AG09319 (cell line): Measurements from ENCODE around the gene ACKR1.

Experiments used
- DNase-seq: peaks from one replicate; pipeline ENCODE4 v3.0.0-alpha.2; 2010; ENCODE audit warnings: low read depth; ENCODE audit errors: extremely low read depth
- CTCF ChIP-seq: IDR thresholded peaks from 2 replicates; pipeline ENCODE4 v1.5.1; 2011; ENCODE audit warnings: low read depth, mild to moderate bottlenecking, inconsistent platforms, low read length, moderate library complexity

Gene ACKR1

GRCh38 chr1:159223004-159223403 is 18.3 kb downstream of the ACKR1 start:
- DNase-seq = no peak
- no peak for TF ChIP-seq CTCF

GRCh38 chr1:159228554-159228953 is 23.9 kb downstream of the ACKR1 start:
- TF ChIP-seq CTCF = no peak
- no peak for DNase-seq

GRCh38 chr1:159229260-159229885 is 24.7 kb downstream of the ACKR1 start:
- DNase-seq = no peak
- TF ChIP-seq CTCF = no peak

- DNase-seq = no peak
These were observed 25.2 kb downstream of the ACKR1 start for GRCh38 chr1:159229896-159230295.

GRCh38 chr1:159239551-159240220 is 35.0 kb downstream of the ACKR1 start:
- DNase-seq = no peak
- TF ChIP-seq CTCF = no peak

More at GRCh38 chr1:159229896-159230295, 25.2 kb downstream of the ACKR1 start:
- TF ChIP-seq CTCF = no peak

GRCh38 chr1:159247266-159247665 is 42.6 kb downstream of the ACKR1 start:
- DNase-seq = no peak
- no peak for TF ChIP-seq CTCF

GRCh38 chr1:159248311-159248710 is 43.6 kb downstream of the ACKR1 start:
- TF ChIP-seq CTCF = no peak
- no peak for DNase-seq
